Activated CD4-positive, alpha-beta T cell treated with anti-CD3 and anti-CD28 coated beads, Interleukin-2, amount 10 ng/mL, durations not matched to agents 24 days and 14 days (primary cell): ENCODE data around the gene SLC66A3. TPM values are rescaled to one million over a fixed set of nuclear protein-coding genes. Genes with fewer than 3 reads are reported as not detected.

ENCODE experiments used
- total RNA-seq: library from RNA; stranded (reverse); gene quantifications from 2 replicates; pipeline ENCODE4 v1.2.3, GENCODE V29; 2022

Gene SLC66A3
- total RNA-seq, 1 donor from 2014 or later, result 10.4 TPM

Other genes starting within 250 kb of the SLC66A3 start
- not detected in 2 replicates for gene KCNF1, start 243.5 kb upstream of the SLC66A3 start, total RNA-seq
- gene ROCK2, start 189.2 kb downstream of the SLC66A3 start, total RNA-seq, result 18.4 and 24.4 TPM in 2 replicates